PFSK-1 (cell line): Measurements from ENCODE around the gene DRICH1.

ENCODE experiments used
- POLR2AphosphoS5 ChIP-seq: IDR thresholded peaks from 2 replicates; pipeline ENCODE4 v1.6.1; 2012; ENCODE audit warnings: low read depth, mild to moderate bottlenecking, control low read depth, low read length, moderate library complexity
- TAF1 ChIP-seq: IDR thresholded peaks from 2 replicates; pipeline ENCODE4 v1.6.1; 2012; ENCODE audit warnings: low read length, control low read depth, borderline replicate concordance; ENCODE audit not compliant: insufficient read depth

- TF ChIP-seq POLR2AphosphoS5 (no peak), TAF1 (no peak)
Observed at GRCh38 chr22:23632178-23632577, at the start of gene DRICH1.
